GM12872 (cell line): Measurements from ENCODE around the gene VAV3.

Source experiments
- CTCF ChIP-seq: IDR thresholded peaks from 3 replicates; pipeline ENCODE4 v1.5.1; 2011; ENCODE audit warnings: low read depth, mild to moderate bottlenecking, low read length, moderate library complexity; ENCODE audit not compliant: insufficient read depth

The VAV3 gene

GRCh38 chr1:107776900-107777663, 187.9 kb downstream of the VAV3 start:
- TF ChIP-seq CTCF: no peak

GRCh38 chr1:107771377-107771776, 193.6 kb downstream of the VAV3 start:
- no peak for TF ChIP-seq CTCF

GRCh38 chr1:107767156-107767582, 197.8 kb downstream of the VAV3 start:
- TF ChIP-seq CTCF: no peak

- TF ChIP-seq CTCF: no peak
Observed at GRCh38 chr1:107766533-107766932, 198.4 kb downstream of the VAV3 start.

GRCh38 chr1:107762751-107763390, 202.1 kb downstream of the VAV3 start:
- no peak for TF ChIP-seq CTCF

- TF ChIP-seq CTCF: no peak
Observed at GRCh38 chr1:107760065-107760464, 204.9 kb downstream of the VAV3 start.

- peak; percentile 74 for TF ChIP-seq CTCF
Observed at GRCh38 chr1:107750364-107750959, 214.5 kb downstream of the VAV3 start.
